GM18867 (cell line): ENCODE measurements around the gene XRCC6.
A peak's percentile ranks its signal among the peaks of the same experiment; 100 is the strongest.
"Not testable (repeated sequence)": the region's sequence is repeated elsewhere in the genome, so short reads cannot be mapped to it uniquely, and the experiment has no call there.

ENCODE experiments used
- ATAC-seq: cut with Tn5 transposase; IDR thresholded peaks from one replicate; pipeline ENCODE4 v1.9.1; 2021; ENCODE audit warnings: mild to moderate bottlenecking, moderate library complexity; ENCODE audit not compliant: unreplicated experiment

The XRCC6 gene

GRCh38 chr22:41598081-41598480 is 23.0 kb upstream of the XRCC6 start:
- no peak for ATAC-seq

- ATAC-seq: no peak
Measured at GRCh38 chr22:41598891-41599635, 22.0 kb upstream of the XRCC6 start.

DNA sequence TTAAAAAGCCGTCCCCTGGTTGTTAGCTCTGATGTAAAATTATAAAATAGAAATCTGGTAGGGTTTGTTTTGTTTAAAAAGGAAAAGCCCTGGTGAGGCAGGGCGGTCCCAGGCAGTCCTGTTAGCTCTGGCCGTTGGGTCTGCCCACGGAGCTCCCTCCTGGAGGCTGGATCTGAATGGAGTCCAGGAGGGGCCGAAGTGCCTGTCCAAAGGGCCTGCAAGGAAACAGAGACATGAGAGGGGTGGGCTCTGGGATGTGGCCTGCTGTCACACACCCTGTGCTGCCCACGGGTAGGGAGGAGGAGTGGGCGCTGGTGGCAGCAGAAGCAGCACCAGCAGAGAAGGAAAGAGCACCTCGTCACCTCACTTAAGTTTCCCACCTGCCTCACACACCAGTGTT is 20.1 kb upstream of the XRCC6 start:
- ATAC-seq: no peak

DNA sequence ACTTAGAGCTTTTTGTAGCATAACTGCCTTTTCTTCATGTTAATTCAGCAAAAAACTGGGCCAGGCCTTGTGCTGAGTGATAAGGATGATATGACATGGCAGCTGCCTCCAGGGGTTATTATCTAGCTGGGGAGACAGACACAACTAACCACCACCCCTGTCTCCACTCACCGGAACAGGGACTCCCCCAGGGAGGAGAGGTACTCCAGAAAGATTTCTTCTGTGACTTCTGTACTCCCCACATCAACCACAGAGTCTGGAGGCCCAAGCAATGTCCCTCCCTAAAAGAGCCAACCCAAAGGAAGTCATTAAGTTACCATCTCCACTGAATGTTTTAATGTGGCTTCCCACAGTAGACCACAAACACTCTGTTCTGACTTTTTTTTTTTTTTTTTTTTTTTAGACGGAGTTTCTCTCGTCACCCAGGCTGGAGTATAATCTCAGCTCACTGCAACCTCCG is 17.2 kb upstream of the XRCC6 start:
- ATAC-seq: peak; percentile 62

DNA sequence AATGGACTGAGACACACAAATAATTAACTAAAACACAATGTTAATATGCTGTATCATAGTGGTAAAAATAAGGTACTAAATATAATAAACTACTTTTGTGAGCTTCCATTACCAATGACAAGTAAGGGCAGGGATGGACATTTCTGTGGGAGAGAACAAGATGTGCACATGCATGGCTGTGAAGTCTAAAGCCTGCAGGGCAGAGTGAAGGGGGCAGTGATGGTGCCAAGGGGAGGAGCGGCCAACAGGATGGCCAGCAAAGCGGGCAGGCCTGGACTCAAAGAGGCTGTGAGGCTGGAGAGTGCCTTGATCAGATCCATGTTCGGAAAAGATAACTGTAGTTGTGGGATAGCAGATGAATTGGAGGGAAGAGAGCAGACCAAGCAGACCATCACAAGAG is 12.7 kb upstream of the XRCC6 start:
- ATAC-seq: no peak

DNA sequence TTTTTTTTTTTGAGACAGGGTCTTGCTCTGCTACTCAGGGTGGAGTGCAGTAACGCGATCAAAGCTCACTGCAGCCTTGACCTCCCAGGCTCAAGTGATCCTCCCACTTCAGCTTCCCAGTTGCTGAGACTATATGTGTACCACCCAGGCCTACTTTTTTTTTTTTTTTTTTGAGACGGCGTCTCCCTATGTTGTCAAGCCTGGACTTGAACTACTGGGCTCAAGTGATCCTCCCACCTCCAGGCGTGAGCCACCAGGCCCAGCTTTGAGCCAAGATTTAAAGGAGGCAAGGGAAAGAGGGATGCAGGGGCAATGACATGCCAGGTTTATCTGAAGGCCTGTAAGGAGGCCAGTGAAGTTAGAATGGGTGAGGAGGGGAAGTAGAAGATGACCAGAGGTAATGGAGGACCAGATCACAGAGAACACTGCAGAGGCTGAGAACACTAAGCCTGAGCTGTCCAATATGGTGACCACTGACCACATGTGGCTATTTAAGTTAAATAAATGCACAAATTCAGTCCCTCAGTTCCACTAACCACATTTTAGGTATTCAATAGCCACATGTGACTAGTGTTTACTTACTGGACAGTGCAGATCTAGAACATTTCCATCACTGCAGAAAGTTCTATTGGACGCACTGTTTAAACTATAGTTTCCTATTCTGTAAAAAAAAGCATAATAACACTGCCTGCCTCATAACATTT is 8.3 kb upstream of the XRCC6 start:
- ATAC-seq: no peak

DNA sequence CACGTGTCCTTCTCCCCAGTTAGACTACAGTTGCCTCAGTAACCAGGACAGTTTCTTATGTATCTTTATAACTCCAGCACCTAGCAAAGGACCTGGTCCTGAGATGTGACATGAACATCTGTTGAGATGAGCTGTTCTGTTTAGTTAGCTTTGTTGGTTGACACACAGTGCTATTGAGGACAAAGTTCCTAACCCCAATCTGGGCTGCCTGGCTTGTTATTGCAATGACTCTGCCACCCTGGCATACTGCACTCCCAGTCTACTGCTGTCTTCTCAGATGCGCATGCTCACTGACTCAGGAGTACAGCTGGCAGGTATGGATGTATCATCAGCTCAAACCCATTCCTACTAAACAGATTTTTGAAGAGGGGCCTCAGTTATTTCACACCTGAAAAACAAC is 7.6 kb upstream of the XRCC6 start:
- no peak for ATAC-seq

- ATAC-seq: peak; percentile 8
Measured at GRCh38 chr22:41619979-41620588, 1.0 kb upstream of the XRCC6 start.

- ATAC-seq: peak; percentile 25
Measured at GRCh38 chr22:41620589-41621098, 451 bp upstream of the XRCC6 start, which contains the start of gene DESI1. DESI1 (minus strand) TSS chr22:41621043; CDS start chr22:41620839, 204 bp downstream.

- ATAC-seq: no peak
Measured at GRCh38 chr22:41621911-41622179, 750 bp downstream of the XRCC6 start.

- no peak for ATAC-seq
Measured at GRCh38 chr22:41625577-41625976, 4.5 kb downstream of the XRCC6 start.

- ATAC-seq: not testable (repeated sequence)
Measured at GRCh38 chr22:41631115-41631514, 10.0 kb downstream of the XRCC6 start.

GRCh38 chr22:41631615-41632014 is 10.5 kb downstream of the XRCC6 start:
- not testable (repeated sequence) for ATAC-seq

DNA sequence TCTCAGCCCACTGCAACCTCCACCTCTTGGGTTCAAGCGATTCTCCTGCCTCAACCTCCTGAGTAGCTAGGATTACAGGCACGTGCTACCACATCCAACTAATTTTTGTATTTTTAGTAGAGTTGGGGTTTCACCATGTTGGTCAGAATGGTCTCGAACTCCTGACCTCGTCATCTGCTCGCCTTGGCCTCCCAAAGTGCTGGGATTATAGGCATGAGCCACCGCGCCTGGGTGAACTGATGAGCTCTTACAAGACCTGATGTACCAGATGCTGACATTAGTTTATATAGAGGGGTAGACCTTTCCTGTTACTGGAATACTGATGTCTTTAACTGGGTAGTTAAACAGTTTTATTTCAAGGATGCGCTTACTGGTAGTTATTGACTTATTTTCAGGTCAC is 13.5 kb downstream of the XRCC6 start:
- not testable (repeated sequence) for ATAC-seq

DNA sequence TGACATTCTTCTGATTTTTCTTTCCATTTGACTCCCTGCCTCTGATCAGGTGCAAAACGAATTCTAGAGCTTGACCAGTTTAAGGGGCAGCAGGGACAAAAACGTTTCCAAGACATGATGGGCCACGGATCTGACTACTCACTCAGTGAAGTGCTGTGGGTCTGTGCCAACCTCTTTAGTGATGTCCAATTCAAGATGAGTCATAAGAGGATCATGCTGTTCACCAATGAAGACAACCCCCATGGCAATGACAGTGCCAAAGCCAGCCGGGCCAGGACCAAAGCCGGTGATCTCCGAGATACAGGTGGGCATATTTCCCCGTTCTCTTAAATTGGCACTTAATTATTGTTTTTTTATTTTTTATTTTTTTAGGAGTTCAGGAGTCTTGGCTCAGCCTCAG is 15.4 kb downstream of the XRCC6 start:
- ATAC-seq: no peak

DNA sequence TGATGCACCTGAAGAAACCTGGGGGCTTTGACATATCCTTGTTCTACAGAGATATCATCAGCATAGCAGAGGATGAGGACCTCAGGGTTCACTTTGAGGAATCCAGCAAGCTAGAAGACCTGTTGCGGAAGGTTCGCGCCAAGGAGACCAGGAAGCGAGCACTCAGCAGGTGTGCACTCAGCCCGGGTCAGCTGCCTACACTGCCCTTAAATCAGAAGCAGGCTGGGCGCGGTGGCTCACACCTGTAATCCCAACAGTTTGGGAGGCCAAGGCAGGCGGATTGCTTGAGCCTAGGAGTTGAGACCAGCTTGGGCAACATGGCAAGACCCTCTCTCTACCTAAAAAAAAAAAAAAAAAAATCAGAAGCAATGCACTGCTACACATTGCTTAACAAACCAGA is 16.5 kb downstream of the XRCC6 start:
- ATAC-seq: not testable (repeated sequence)

GRCh38 chr22:41638124-41638523 is 17.0 kb downstream of the XRCC6 start:
- ATAC-seq: no peak

GRCh38 chr22:41638748-41639147 is 17.7 kb downstream of the XRCC6 start:
- ATAC-seq: no peak

DNA sequence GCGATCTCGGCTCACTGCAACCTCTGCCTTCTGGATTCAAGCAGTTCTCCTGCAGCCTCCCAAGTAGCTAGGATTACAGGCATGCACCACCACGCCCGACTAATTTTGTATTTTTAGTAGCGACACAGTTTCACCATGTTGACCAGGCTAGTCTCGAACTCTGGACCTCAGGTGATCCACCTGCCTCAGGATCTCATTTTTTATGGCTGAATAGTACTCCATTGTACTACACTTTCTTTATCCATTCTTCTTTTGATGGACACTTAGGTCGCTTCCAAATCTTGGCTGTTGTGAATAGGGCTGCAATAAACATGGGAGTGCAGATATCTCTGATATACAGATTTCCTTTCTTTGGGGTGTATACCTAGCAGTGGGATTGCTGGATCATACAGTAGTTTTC is 20.8 kb downstream of the XRCC6 start:
- ATAC-seq: no peak

- ATAC-seq: no peak
Measured at GRCh38 chr22:41642331-41643110, 21.4 kb downstream of the XRCC6 start.

- no peak for ATAC-seq
Measured at GRCh38 chr22:41647771-41648170, 26.7 kb downstream of the XRCC6 start.
